H9 (cell line): Measurements from ENCODE around the gene PRSS3. TPM values are rescaled to one million over a fixed set of nuclear protein-coding genes. Genes with fewer than 3 reads are reported as not detected.

Experiments
- DNase-seq: peaks from one replicate; pipeline ENCODE4 v3.0.0-alpha.2; 2017
- H2AFZ ChIP-seq: one replicate; pipeline ENCODE4 v1.6.1; 2013; ENCODE audit warnings: mild to moderate bottlenecking, low read length, control low read depth, moderate library complexity
- H2AK5ac ChIP-seq: 2 replicates; pipeline ENCODE4 v1.6.1; 2013; ENCODE audit warnings: low read length, control low read depth, mixed read lengths; ENCODE audit not compliant: insufficient read length
- H2BK120ac ChIP-seq: one replicate; pipeline ENCODE4 v1.6.1; 2013; ENCODE audit warnings: low read depth, mild to moderate bottlenecking, low read length, control low read depth, inconsistent platforms; ENCODE audit not compliant: poor library complexity, severe bottlenecking
- H2BK12ac ChIP-seq: 2 replicates; pipeline ENCODE4 v1.6.1; 2013; ENCODE audit warnings: low read length, control low read depth, mixed read lengths, low read depth; ENCODE audit not compliant: insufficient read length
- H2BK15ac ChIP-seq: 2 replicates; pipeline ENCODE4 v1.6.1; 2013; ENCODE audit warnings: low read depth, low read length, control low read depth
- H2BK20ac ChIP-seq: one replicate; pipeline ENCODE4 v1.6.1; 2013; ENCODE audit warnings: low read depth, mild to moderate bottlenecking, low read length, control low read depth, inconsistent platforms; ENCODE audit not compliant: poor library complexity, severe bottlenecking
- H2BK5ac ChIP-seq: 2 replicates; pipeline ENCODE4 v1.6.1; 2013; ENCODE audit warnings: low read length, control low read depth, mixed read lengths; ENCODE audit not compliant: insufficient read length
- H3K14ac ChIP-seq: 2 replicates; pipeline ENCODE4 v1.6.1; 2013; ENCODE audit warnings: low read length, control low read depth; ENCODE audit not compliant: insufficient read depth
- H3K18ac ChIP-seq: 2 replicates; pipeline ENCODE4 v1.6.1; 2013; ENCODE audit warnings: low read depth, mild to moderate bottlenecking, mixed read lengths, low read length, control low read depth; ENCODE audit not compliant: insufficient read length
- H3K23ac ChIP-seq: 2 replicates; pipeline ENCODE4 v1.6.1; 2013; ENCODE audit warnings: low read length, control low read depth, mixed read lengths, low read depth; ENCODE audit not compliant: insufficient read length
- H3K23me2 ChIP-seq: 2 replicates; pipeline ENCODE4 v1.6.1; 2013; ENCODE audit warnings: low read depth, mild to moderate bottlenecking, mixed read lengths, low read length, control low read depth; ENCODE audit not compliant: insufficient read length, poor library complexity, severe bottlenecking
- H3K27ac ChIP-seq: 2 replicates; pipeline ENCODE4 v1.5.1; 2013; ENCODE audit warnings: low read length, control low read depth, mixed read lengths, low read depth; ENCODE audit not compliant: insufficient read length
- H3K27me3 ChIP-seq: 2 replicates; pipeline ENCODE4 v1.6.1; 2013; ENCODE audit warnings: low read length, control low read depth, inconsistent platforms; ENCODE audit not compliant: insufficient read depth
- H3K4ac ChIP-seq: 2 replicates; pipeline ENCODE4 v1.6.1; 2013; ENCODE audit warnings: low read depth, mild to moderate bottlenecking, control low read depth, inconsistent platforms, low read length, moderate library complexity
- H3K4me1 ChIP-seq: 2 replicates; pipeline ENCODE4 v1.6.1; 2013; ENCODE audit warnings: low read length, control low read depth, inconsistent platforms; ENCODE audit not compliant: insufficient read depth
- H3K4me2 ChIP-seq: 2 replicates; pipeline ENCODE4 v1.6.1; 2013; ENCODE audit warnings: low read length, control low read depth, mixed read lengths; ENCODE audit not compliant: insufficient read length, insufficient read depth
- H3K56ac ChIP-seq: 2 replicates; pipeline ENCODE4 v1.6.1; 2013; ENCODE audit warnings: low read depth, mild to moderate bottlenecking, mixed read lengths, low read length, control low read depth; ENCODE audit not compliant: insufficient read length
- H3K79me1 ChIP-seq: 2 replicates; pipeline ENCODE4 v1.6.1; 2013; ENCODE audit warnings: low read depth, mild to moderate bottlenecking, moderate library complexity, low read length, control low read depth, inconsistent platforms; ENCODE audit not compliant: insufficient read depth, poor library complexity, severe bottlenecking
- H3K79me2 ChIP-seq: 2 replicates; pipeline ENCODE4 v1.6.1; 2013; ENCODE audit warnings: low read length, control low read depth, inconsistent platforms; ENCODE audit not compliant: insufficient read depth
- H3K9ac ChIP-seq: 2 replicates; pipeline ENCODE4 v1.6.1; 2013; ENCODE audit warnings: low read length, control low read depth, mixed read lengths; ENCODE audit not compliant: insufficient read length; ENCODE audit errors: extremely low read depth
- H3K9me3 ChIP-seq: one replicate; pipeline ENCODE4 v1.6.1; 2013; ENCODE audit warnings: low read depth, low read length, inconsistent platforms; ENCODE audit not compliant: control insufficient read depth
- H3T11ph ChIP-seq: one replicate; pipeline ENCODE4 v1.6.1; 2013; ENCODE audit warnings: mild to moderate bottlenecking, low read length, control low read depth, inconsistent platforms
- H4K20me1 ChIP-seq: one replicate; pipeline ENCODE4 v1.6.1; 2013; ENCODE audit not compliant: control insufficient read depth, insufficient read length, insufficient read depth
- H4K5ac ChIP-seq: 2 replicates; pipeline ENCODE4 v1.6.1; 2013; ENCODE audit warnings: low read depth, mild to moderate bottlenecking, mixed read lengths, low read length, control low read depth; ENCODE audit not compliant: insufficient read length
- H4K8ac ChIP-seq: replicated peaks from 2 replicates; pipeline ENCODE4 v1.6.1; 2013; ENCODE audit warnings: low read length, control low read depth, mixed read lengths, low read depth; ENCODE audit not compliant: insufficient read length
- H4K91ac ChIP-seq: 2 replicates; pipeline ENCODE4 v1.6.1; 2013; ENCODE audit warnings: low read depth, mild to moderate bottlenecking, moderate library complexity, mixed read lengths, low read length, control low read depth; ENCODE audit not compliant: insufficient read length
- H3K27ac Mint-ChIP-seq, 3 experiments: 2 replicates in 2 of 3; 3 replicates in 1 of 3; pipeline ENCODE4 v1.8.0; 2020 to 2021; ENCODE audit warnings: mixed read lengths in 3 of 3, mild to moderate bottlenecking in 1 of 3, moderate library complexity in 1 of 3
- H3K27me3 Mint-ChIP-seq: 2 replicates; pipeline ENCODE4 v1.8.0; 2021; ENCODE audit warnings: low read depth, mild to moderate bottlenecking, moderate library complexity, mixed read lengths
- H3K36me3 Mint-ChIP-seq, 3 experiments: 2 replicates in 2 of 3; 3 replicates in 1 of 3; pipeline ENCODE4 v1.8.0; 2020 to 2021; ENCODE audit warnings: low read depth in 3 of 3, mixed read lengths in 3 of 3; ENCODE audit not compliant: insufficient read depth in 1 of 3
- H3K4me1 Mint-ChIP-seq, 2 experiments: 2 replicates each; pipeline ENCODE4 v1.8.0; 2020; ENCODE audit warnings: mixed read lengths in 2 of 2
- H3K4me3 Mint-ChIP-seq, 2 experiments: 2 replicates in 1 of 2; 3 replicates in 1 of 2; pipeline ENCODE4 v1.8.0; 2020 to 2021; ENCODE audit warnings: mild to moderate bottlenecking in 2 of 2, mixed read lengths in 2 of 2, moderate library complexity in 1 of 2
- H3K9me3 Mint-ChIP-seq, 2 experiments: 2 replicates in 1 of 2; 3 replicates in 1 of 2; pipeline ENCODE4 v1.8.0; 2020; ENCODE audit warnings: mild to moderate bottlenecking in 2 of 2, mixed read lengths in 2 of 2, moderate library complexity in 1 of 2
- WGBS: extraction: QIAGEN DNeasy Blood & Tissue Kit; methylation state at CpG from one replicate; pipeline ENCODE4 v1.1.7; 2013; ENCODE audit warnings: missing lambda C conversion rate, low lambda C conversion rate, mixed read lengths; ENCODE audit not compliant: insufficient read length; ENCODE audit errors: extremely low coverage; 5-methylcytosine and 5-hydroxymethylcytosine counted together
- total RNA-seq: library from RNA; stranded (reverse); gene quantifications from 2 replicates; pipeline ENCODE4 v1.2.1, GENCODE V29; 2021
- TF ChIP-seq, protein P1 (sequence below): fragments of 200-600 bp; sonication (generic); conservative IDR thresholded peaks from 3 replicates; pipeline ENCODE4 v1.8.0; 2021; ENCODE audit warnings: antibody characterized with exemption, mild to moderate bottlenecking

PRSS3 gene
- total RNA-seq, 1 experiment from 2014 or later = not detected

- no peak overlapping the region for H3K18ac ChIP-seq
- no peak overlapping the region for H3K4me2 ChIP-seq
These were observed 12.8 kb upstream of the PRSS3 start for GRCh38 chr9:33782395-33783152.

More at GRCh38 chr9:33782395-33783152, 12.8 kb upstream of the PRSS3 start:
- no peaks in the 10 kb centered on the region; the same call in 1 of the 2 replicates for H3K4me1 ChIP-seq
- Mint-ChIP-seq H3K4me1 (peaks cover 3 to 5% of the 10 kb centered on the region in 2 experiments), H3K27ac (no peak overlapping the region), H3K4me3 (no peak overlapping the region), H3K27me3 (peaks cover 5% of the 10 kb centered on the region), H3K9me3 (no peaks in the 10 kb centered on the region), H3K36me3 (no peaks in the 10 kb centered on the region)
- WGBS = no CpG with 5 or more reads among the region's 4 CpGs
- TF ChIP-seq, protein P1, sequence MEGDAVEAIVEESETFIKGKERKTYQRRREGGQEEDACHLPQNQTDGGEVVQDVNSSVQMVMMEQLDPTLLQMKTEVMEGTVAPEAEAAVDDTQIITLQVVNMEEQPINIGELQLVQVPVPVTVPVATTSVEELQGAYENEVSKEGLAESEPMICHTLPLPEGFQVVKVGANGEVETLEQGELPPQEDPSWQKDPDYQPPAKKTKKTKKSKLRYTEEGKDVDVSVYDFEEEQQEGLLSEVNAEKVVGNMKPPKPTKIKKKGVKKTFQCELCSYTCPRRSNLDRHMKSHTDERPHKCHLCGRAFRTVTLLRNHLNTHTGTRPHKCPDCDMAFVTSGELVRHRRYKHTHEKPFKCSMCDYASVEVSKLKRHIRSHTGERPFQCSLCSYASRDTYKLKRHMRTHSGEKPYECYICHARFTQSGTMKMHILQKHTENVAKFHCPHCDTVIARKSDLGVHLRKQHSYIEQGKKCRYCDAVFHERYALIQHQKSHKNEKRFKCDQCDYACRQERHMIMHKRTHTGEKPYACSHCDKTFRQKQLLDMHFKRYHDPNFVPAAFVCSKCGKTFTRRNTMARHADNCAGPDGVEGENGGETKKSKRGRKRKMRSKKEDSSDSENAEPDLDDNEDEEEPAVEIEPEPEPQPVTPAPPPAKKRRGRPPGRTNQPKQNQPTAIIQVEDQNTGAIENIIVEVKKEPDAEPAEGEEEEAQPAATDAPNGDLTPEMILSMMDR = no peak
- no peak overlapping the region for H2AK5ac ChIP-seq
- no peak overlapping the region for H3K9ac ChIP-seq
- no peak overlapping the region for H2BK120ac ChIP-seq
- no peak overlapping the region for H2BK20ac ChIP-seq
- no peaks in the 10 kb centered on the region for H3K79me1 ChIP-seq
- H3T11ph ChIP-seq = no peak overlapping the region
- H3K27ac ChIP-seq = no peak overlapping the region
- H4K5ac ChIP-seq = no peak overlapping the region
- no peak overlapping the region for H2AFZ ChIP-seq
- H3K23me2 ChIP-seq = no peaks in the 10 kb centered on the region
- H4K20me1 ChIP-seq = no peaks in the 10 kb centered on the region
- H3K27me3 ChIP-seq = no peaks in the 10 kb centered on the region
- no peak overlapping the region for H2BK5ac ChIP-seq
- H3K4ac ChIP-seq = no peak overlapping the region
- H3K14ac ChIP-seq = no peak overlapping the region
- no peak overlapping the region for H4K8ac ChIP-seq
- H3K56ac ChIP-seq = no peak overlapping the region
- no peak overlapping the region for H3K23ac ChIP-seq
- H2BK12ac ChIP-seq = no peak overlapping the region
- no peaks in the 10 kb centered on the region for H3K9me3 ChIP-seq
- no peak overlapping the region for H4K91ac ChIP-seq
- H3K79me2 ChIP-seq = no peaks in the 10 kb centered on the region
- DNase-seq = no peak
- H2BK15ac ChIP-seq = no peak overlapping the region
